ENCODE measurements around the gene PDAP1.

Gene PDAP1

GRCh38 chr7:99408379-99409191 lies at the start of gene PDAP1, which contains the start of gene BUD31:
PDAP1 (minus strand) TSS chr7:99408597; CDS start chr7:99408548, 49 bp downstream.
BUD31 (plus strand) TSS chr7:99408969; CDS start chr7:99411093, 2,124 bp downstream.
- H3K4me3 ChIP-seq (ENCODE audit: low read depth, low read length): peak within 1 kb of the TSS; percentile 98
- peak; percentile 76 for DNase-seq (ENCODE audit: low read depth, low spot score)
- no peak for TF ChIP-seq CTCF (IDR thresholded peaks at IDR 0.05; ENCODE audit: insufficient read depth, low read length, missing control alignments)
- ChIA-PET CTCF (interaction anchor here (1.1 kb wide), 2 partner anchors 8 to 84 kb away, joined by 3 read pairs; no protein-coding TSS in a partner anchor), POLR2A (interaction anchor here (0.6 to 3.5 kb wide), 13 partner anchors 10 to 216 kb away, joined by 3 to 21 read pairs (median 4); partner anchors contain the start of genes CPSF4, PTCD1 and ZKSCAN5)

GRCh38 chr7:99457650-99458493 lies 49.5 kb upstream of the PDAP1 start:
- POLR2A ChIA-PET: no interaction called here
- CTCF ChIA-PET: no interaction called here

GRCh38 chr7:99457050-99457649 lies 48.8 kb upstream of the PDAP1 start:
- no peak for TF ChIP-seq CTCF (IDR thresholded peaks at IDR 0.05; ENCODE audit: insufficient read depth, low read length, missing control alignments)
- ChIA-PET CTCF (interaction anchor here (0.8 kb wide), 1 partner anchor 9 kb away, joined by 3 read pairs; no protein-coding TSS in a partner anchor), POLR2A (interaction anchor here (1.0 kb wide), 1 partner anchor 11 kb away, joined by 3 read pairs; no protein-coding TSS in a partner anchor)
- no peak for DNase-seq (ENCODE audit: low read depth, low spot score)
- H3K4me3 ChIP-seq (ENCODE audit: low read depth, low read length): no peak overlapping the region

More at GRCh38 chr7:99457650-99458493, 49.5 kb upstream of the PDAP1 start:
- no peak overlapping the region for H3K4me3 ChIP-seq (ENCODE audit: low read depth, low read length)
- no peak for TF ChIP-seq CTCF (IDR thresholded peaks at IDR 0.05; ENCODE audit: insufficient read depth, low read length, missing control alignments)
- DNase-seq (ENCODE audit: low read depth, low spot score): no peak

- ChIA-PET CTCF (no interaction called here), POLR2A (interaction anchor here (0.9 to 1.0 kb wide), 2 partner anchors 9 to 12 kb away, joined by 3 to 4 read pairs; no protein-coding TSS in a partner anchor)
- no peak for DNase-seq (ENCODE audit: low read depth, low spot score)
- TF ChIP-seq CTCF (IDR thresholded peaks at IDR 0.05; ENCODE audit: insufficient read depth, low read length, missing control alignments): no peak
- H3K4me3 ChIP-seq (ENCODE audit: low read depth, low read length): no peak overlapping the region
These were observed 47.9 kb upstream of the PDAP1 start for GRCh38 chr7:99456288-99456687.

- TF ChIP-seq CTCF (IDR thresholded peaks at IDR 0.05; ENCODE audit: insufficient read depth, low read length, missing control alignments): no peak
- ChIA-PET POLR2A (interaction anchor here (0.9 kb wide), 1 partner anchor 9 kb away, joined by 4 read pairs; no protein-coding TSS in a partner anchor), CTCF (no interaction called here)
- no peak overlapping the region for H3K4me3 ChIP-seq (ENCODE audit: low read depth, low read length)
- no peak for DNase-seq (ENCODE audit: low read depth, low spot score)
These were observed 47.5 kb upstream of the PDAP1 start for GRCh38 chr7:99455874-99456273.

Data from AG04449 (cell line).